Endodermal cell (in vitro differentiated cells): ENCODE measurements around the gene PIGK. TPM values are rescaled to one million over a fixed set of nuclear protein-coding genes. Genes with fewer than 3 reads are reported as not detected.

Source experiments
- DNase-seq: peaks from one replicate; pipeline ENCODE4 v3.0.0-alpha.2; 2017
- H3K27ac ChIP-seq: 2 replicates; pipeline ENCODE4 v1.5.1; 2013; ENCODE audit warnings: mild to moderate bottlenecking, low read depth, low read length, moderate library complexity
- H3K27me3 ChIP-seq: 2 replicates; pipeline ENCODE4 v1.6.1; 2013; ENCODE audit warnings: mild to moderate bottlenecking, low read length, moderate library complexity; ENCODE audit not compliant: insufficient read depth, control insufficient read depth, poor library complexity, severe bottlenecking
- H3K36me3 ChIP-seq: 2 replicates; pipeline ENCODE4 v1.7.0; 2013; ENCODE audit warnings: mild to moderate bottlenecking, low read length, moderate library complexity; ENCODE audit not compliant: control insufficient read depth, insufficient read depth
- H3K4me1 ChIP-seq: one replicate; pipeline ENCODE4 v1.7.0; 2013; ENCODE audit warnings: low read length; ENCODE audit not compliant: control insufficient read depth, insufficient read depth
- H3K4me3 ChIP-seq: 2 replicates; pipeline ENCODE4 v1.5.1; 2013; ENCODE audit warnings: mild to moderate bottlenecking, low read length, moderate library complexity
- H3K9ac ChIP-seq: 2 replicates; pipeline ENCODE4 v1.6.1; 2013; ENCODE audit warnings: mild to moderate bottlenecking, low read length, moderate library complexity; ENCODE audit not compliant: poor library complexity, severe bottlenecking; ENCODE audit errors: extremely low read depth
- H3K9me3 ChIP-seq: 2 replicates; pipeline ENCODE4 v1.6.1; 2013; ENCODE audit warnings: mild to moderate bottlenecking, low read length, moderate library complexity; ENCODE audit not compliant: control insufficient read depth
- H3K27ac Mint-ChIP-seq: 2 replicates; pipeline ENCODE4 v1.8.0; 2020; ENCODE audit warnings: mixed read lengths
- H3K27me3 Mint-ChIP-seq: 2 replicates; pipeline ENCODE4 v1.8.0; 2021; ENCODE audit warnings: mild to moderate bottlenecking, mixed read lengths; ENCODE audit not compliant: insufficient read depth
- H3K36me3 Mint-ChIP-seq: 2 replicates; pipeline ENCODE4 v1.8.0; 2020; ENCODE audit warnings: low read depth, mixed read lengths
- H3K4me1 Mint-ChIP-seq: 2 replicates; pipeline ENCODE4 v1.8.0; 2020; ENCODE audit warnings: mixed read lengths
- H3K4me3 Mint-ChIP-seq: 2 replicates; pipeline ENCODE4 v1.8.0; 2020; ENCODE audit warnings: mild to moderate bottlenecking, moderate library complexity, mixed read lengths
- H3K9me3 Mint-ChIP-seq: 2 replicates; pipeline ENCODE4 v1.8.0; 2020; ENCODE audit warnings: mild to moderate bottlenecking, mixed read lengths
- WGBS, 2 experiments: methylation state at CpG; one replicate each; pipeline versions ENCODE4 v1.1.5 to v1.1.7; 2013; ENCODE audit warnings: missing lambda C conversion rate in 2 of 2, mixed read lengths in 1 of 2; ENCODE audit not compliant: insufficient coverage in 1 of 2, insufficient read length in 1 of 2; 5-methylcytosine and 5-hydroxymethylcytosine counted together
- total RNA-seq, 2 donors: library from RNA; stranded (reverse); fragmentation: NEBNext Ultra II Directional in 1 of 2; extraction: Animal tissue kit (Norgen Biotek cat#: 25700) in 1 of 2; gene quantifications; 2 replicates in 1 of 2; 3 replicates in 1 of 2; pipeline ENCODE4 v1.2.1, GENCODE V29; 2021
- TF ChIP-seq, protein P1 (sequence below): fragments of 200-600 bp; sonication (generic); conservative IDR thresholded peaks from 2 replicates; pipeline ENCODE4 v1.5.0; 2021; ENCODE audit warnings: antibody characterized with exemption, mild to moderate bottlenecking

The PIGK gene
- total RNA-seq, 2 donors from 2014 or later: 19.9 to 26.7 TPM

GRCh38 chr1:77081834-77082233, 137.4 kb downstream of the PIGK start:
- no peak for DNase-seq
- H3K4me1 Mint-ChIP-seq: peaks cover 13% of the 10 kb centered on the region
- Histone ChIP-seq H3K36me3 (no peaks in the 10 kb centered on the region), H3K27me3 (no peaks in the 10 kb centered on the region), H3K4me3 (no peak overlapping the region), H3K9ac (no peak overlapping the region), H3K4me1 (no peaks in the 10 kb centered on the region), H3K27ac (no peak overlapping the region), H3K9me3 (no peaks in the 10 kb centered on the region)
- TF ChIP-seq, protein P1, sequence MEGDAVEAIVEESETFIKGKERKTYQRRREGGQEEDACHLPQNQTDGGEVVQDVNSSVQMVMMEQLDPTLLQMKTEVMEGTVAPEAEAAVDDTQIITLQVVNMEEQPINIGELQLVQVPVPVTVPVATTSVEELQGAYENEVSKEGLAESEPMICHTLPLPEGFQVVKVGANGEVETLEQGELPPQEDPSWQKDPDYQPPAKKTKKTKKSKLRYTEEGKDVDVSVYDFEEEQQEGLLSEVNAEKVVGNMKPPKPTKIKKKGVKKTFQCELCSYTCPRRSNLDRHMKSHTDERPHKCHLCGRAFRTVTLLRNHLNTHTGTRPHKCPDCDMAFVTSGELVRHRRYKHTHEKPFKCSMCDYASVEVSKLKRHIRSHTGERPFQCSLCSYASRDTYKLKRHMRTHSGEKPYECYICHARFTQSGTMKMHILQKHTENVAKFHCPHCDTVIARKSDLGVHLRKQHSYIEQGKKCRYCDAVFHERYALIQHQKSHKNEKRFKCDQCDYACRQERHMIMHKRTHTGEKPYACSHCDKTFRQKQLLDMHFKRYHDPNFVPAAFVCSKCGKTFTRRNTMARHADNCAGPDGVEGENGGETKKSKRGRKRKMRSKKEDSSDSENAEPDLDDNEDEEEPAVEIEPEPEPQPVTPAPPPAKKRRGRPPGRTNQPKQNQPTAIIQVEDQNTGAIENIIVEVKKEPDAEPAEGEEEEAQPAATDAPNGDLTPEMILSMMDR: no peak
- peaks cover 3% of the 10 kb centered on the region for H3K36me3 Mint-ChIP-seq
- H3K27me3 Mint-ChIP-seq: no peaks in the 10 kb centered on the region
- H3K4me3 Mint-ChIP-seq: no peak overlapping the region
- no peaks in the 10 kb centered on the region for H3K9me3 Mint-ChIP-seq
- H3K27ac Mint-ChIP-seq: no peak overlapping the region
- 87 to 89% methylated on average over 4 of the region's 4 CpGs for WGBS, 2 experiments

GRCh38 chr1:77076759-77077158, 142.5 kb downstream of the PIGK start:
- Histone ChIP-seq H3K4me1 (no peaks in the 10 kb centered on the region), H3K4me3 (no peak overlapping the region), H3K27me3 (no peaks in the 10 kb centered on the region), H3K9me3 (no peaks in the 10 kb centered on the region), H3K9ac (no peak overlapping the region), H3K36me3 (no peaks in the 10 kb centered on the region), H3K27ac (no peak overlapping the region)
- no peaks in the 10 kb centered on the region for H3K36me3 Mint-ChIP-seq
- no peaks in the 10 kb centered on the region for H3K9me3 Mint-ChIP-seq
- H3K4me3 Mint-ChIP-seq: no peak overlapping the region
- no peak for DNase-seq
- H3K27me3 Mint-ChIP-seq: no peaks in the 10 kb centered on the region
- no peak overlapping the region for H3K27ac Mint-ChIP-seq
- no peaks in the 10 kb centered on the region for H3K4me1 Mint-ChIP-seq
- TF ChIP-seq, protein P1: no peak
- WGBS, 2 experiments: 90 to 96% methylated on average over 2 of the region's 2 CpGs

DNA sequence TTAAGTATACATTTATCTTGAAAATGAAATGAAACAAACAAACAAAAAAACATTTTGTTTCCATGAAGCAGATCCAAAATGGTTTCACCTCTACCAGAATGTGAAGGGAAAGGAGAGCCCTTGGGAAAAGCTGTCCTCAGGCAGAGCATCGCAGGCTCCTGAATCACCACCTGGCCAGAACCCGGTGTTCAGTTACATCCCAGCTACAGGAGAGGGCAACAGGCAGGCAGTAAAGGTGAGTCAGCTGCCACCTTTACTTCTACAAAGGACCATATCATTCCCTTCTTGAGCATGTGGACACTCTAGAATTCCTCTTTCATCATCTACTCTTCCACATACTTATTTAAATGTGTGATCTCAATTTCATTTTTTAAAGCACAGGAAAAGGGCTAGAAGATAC, 151.2 kb downstream of the PIGK start:
- Histone ChIP-seq H3K27me3 (no peaks in the 10 kb centered on the region), H3K36me3 (no peaks in the 10 kb centered on the region), H3K4me3 (no peak overlapping the region), H3K27ac (no peak overlapping the region), H3K4me1 (no peaks in the 10 kb centered on the region), H3K9me3 (no peaks in the 10 kb centered on the region), H3K9ac (no peak overlapping the region)
- no peak overlapping the region for H3K4me3 Mint-ChIP-seq
- H3K36me3 Mint-ChIP-seq: no peaks in the 10 kb centered on the region
- peak; percentile 57 for DNase-seq
- TF ChIP-seq, protein P1: no peak
- 94 to 100% methylated on average over 1 to 2 of the region's 2 CpGs for WGBS, 2 experiments
- H3K27ac Mint-ChIP-seq: no peak overlapping the region
- H3K9me3 Mint-ChIP-seq: no peaks in the 10 kb centered on the region
- no peaks in the 10 kb centered on the region for H3K4me1 Mint-ChIP-seq
- no peaks in the 10 kb centered on the region for H3K27me3 Mint-ChIP-seq
